ENCODE measurements around the gene EXOC4. TPM values are rescaled to one million over a fixed set of nuclear protein-coding genes. Genes with fewer than 3 reads are reported as not detected.
A peak's percentile ranks its signal among the peaks of the same experiment; 100 is the strongest.

The EXOC4 gene
- total and polyA plus RNA-seq, 2 donors (not counting 3 experiments of a cell fraction or from before 2014, with no cell fraction given), result 20.3 to 73.1 TPM

DNA sequence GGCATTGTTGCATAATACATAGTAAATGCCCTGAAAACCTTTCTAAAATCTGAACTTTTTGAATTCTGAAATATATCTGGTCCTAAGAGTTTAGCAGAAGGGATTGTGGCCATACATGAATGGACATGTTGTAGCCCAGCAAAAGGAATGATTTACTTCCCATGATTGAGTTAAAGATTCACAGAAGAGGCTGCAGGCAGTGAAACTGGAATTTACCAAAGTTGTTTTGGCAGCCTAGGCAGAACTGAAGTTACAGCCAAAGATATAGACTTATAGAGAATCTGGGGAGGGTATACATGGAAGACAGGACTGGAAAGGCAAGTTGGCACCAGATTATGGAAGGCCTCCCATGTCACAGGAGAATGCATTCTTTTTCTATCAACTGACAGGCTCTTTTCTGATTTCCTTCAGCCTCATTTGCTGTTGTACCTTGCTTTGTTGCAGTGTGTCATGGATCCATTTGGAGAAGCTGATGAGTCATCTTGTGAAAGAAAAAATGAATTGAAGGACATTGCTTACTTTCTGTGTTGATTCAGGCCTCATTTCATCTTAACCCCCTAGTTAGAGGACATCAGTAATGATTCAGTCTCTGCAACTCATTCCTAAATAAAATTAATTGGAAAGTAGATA is 518.1 kb downstream of the EXOC4 start:
- no TSS peak for BruUV-seq (replicated peaks)
- H3K9ac ChIP-seq (replicated peaks; ENCODE audit: extremely low read depth, insufficient read depth, low read length), result no peak overlapping the region
- no peaks in the 10 kb centered on the region for H3K79me2 ChIP-seq (ENCODE audit: control insufficient read depth, insufficient read depth, low read length)
- H3K9me1 ChIP-seq (replicated peaks; ENCODE audit: control insufficient read depth, extremely low read depth, insufficient read depth, low read length), result no peaks in the 10 kb centered on the region
- H3K36me3 ChIP-seq (ENCODE audit: control insufficient read depth in 2 of 2, extremely low read depth in 1 of 2, insufficient read depth in 2 of 2, low read length in 2 of 2), result no peaks in the 10 kb centered on the region
- dilution Hi-C loops (cut with MboI; ENCODE audit: extremely low pct_ligation_motif_present, low sequenced_read_pairs) (no loop called here), intact Hi-C loops (cut with micrococcal nuclease) (no loop called here)
- H3K27me3 ChIP-seq (ENCODE audit: control insufficient read depth in 2 of 2, insufficient read depth in 2 of 2, low read length in 2 of 2), result no peaks in the 10 kb centered on the region
- H3K4me2 ChIP-seq (ENCODE audit: insufficient read depth, low read length), result no peak overlapping the region
- DNase-seq (ENCODE audit: low read depth, low spot score), result peak; percentile 53
- POLR2A ChIA-PET, result no interaction called here
- CTCF ChIA-PET, result no interaction called here
- no peaks in the 10 kb centered on the region for H3K9me3 ChIP-seq (replicated peaks; ENCODE audit: control insufficient read depth, insufficient read depth, low read length)
- FAIRE-seq, result peak; percentile 82
- no peak overlapping the region for H3K4me3 ChIP-seq (replicated peaks in 1 of 3; ENCODE audit: insufficient read depth in 1 of 3, low read depth in 1 of 3, low read length in 3 of 3)
- no peak overlapping the region for H2AFZ ChIP-seq (ENCODE audit: low read depth, low read length)
- no peaks in the 10 kb centered on the region for H3K4me1 ChIP-seq (ENCODE audit: control insufficient read depth, extremely low read depth, insufficient read depth, low read length)
- H3K27ac ChIP-seq (ENCODE audit: insufficient read depth, low read depth, low read length), result no peak overlapping the region
- H4K20me1 ChIP-seq (replicated peaks; ENCODE audit: control insufficient read depth, extremely low read depth, insufficient read depth, low read length), result no peaks in the 10 kb centered on the region
- TF ChIP-seq JUN (IDR thresholded peaks at IDR 0.05; ENCODE audit: borderline replicate concordance, insufficient read depth, insufficient read length, low read depth), result peak; percentile 54
- TF ChIP-seq GATA2 (IDR thresholded peaks at IDR 0.05; ENCODE audit: insufficient read depth, insufficient read length, low read depth, low read length), result no peak
- peak; percentile 75 for TF ChIP-seq FOS (IDR thresholded peaks at IDR 0.05; ENCODE audit: borderline replicate concordance, insufficient read depth, low read length)

DNA sequence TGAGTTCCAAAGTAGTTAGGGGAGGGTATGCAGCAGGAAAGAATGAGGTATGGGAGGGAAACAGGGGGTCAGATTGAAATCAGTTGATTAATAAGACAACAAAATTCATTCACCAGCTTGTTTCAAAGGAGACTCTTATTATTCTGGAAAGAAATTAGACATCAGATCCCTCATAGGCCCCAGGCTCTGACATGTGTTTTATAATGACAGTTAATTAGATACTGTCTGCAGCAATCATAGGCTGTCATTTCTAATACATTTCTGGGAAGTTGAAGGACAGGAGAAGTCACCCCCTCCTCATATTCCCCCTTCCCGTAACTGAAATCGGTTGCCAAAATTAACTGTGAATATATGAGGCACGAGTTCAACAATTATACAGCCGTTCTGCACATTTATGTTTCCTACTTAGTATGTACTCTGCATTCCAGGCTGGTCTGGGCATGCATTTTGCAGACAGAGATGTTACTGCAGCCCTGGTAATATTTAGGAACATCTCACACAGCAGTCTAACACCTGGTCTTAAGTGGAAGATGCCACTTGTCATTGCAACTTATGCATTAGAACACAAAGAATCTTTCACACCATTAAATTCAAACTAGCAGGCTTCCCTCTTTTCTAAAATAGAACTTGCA is 519.0 kb downstream of the EXOC4 start:
- ChIA-PET POLR2A (no interaction called here), CTCF (no interaction called here)
- dilution Hi-C loops (cut with MboI; ENCODE audit: extremely low pct_ligation_motif_present, low sequenced_read_pairs), result no loop called here
- Histone ChIP-seq H2AFZ (ENCODE audit: low read depth, low read length) (no peak overlapping the region), H4K20me1 (replicated peaks; ENCODE audit: control insufficient read depth, extremely low read depth, insufficient read depth, low read length) (no peaks in the 10 kb centered on the region), H3K27me3 (ENCODE audit: control insufficient read depth in 2 of 2, insufficient read depth in 2 of 2, low read length in 2 of 2) (no peaks in the 10 kb centered on the region), H3K9me1 (replicated peaks; ENCODE audit: control insufficient read depth, extremely low read depth, insufficient read depth, low read length) (no peaks in the 10 kb centered on the region), H3K79me2 (ENCODE audit: control insufficient read depth, insufficient read depth, low read length) (no peaks in the 10 kb centered on the region), H3K27ac (ENCODE audit: insufficient read depth, low read depth, low read length) (no peak overlapping the region), H3K4me3 (replicated peaks in 1 of 3; ENCODE audit: insufficient read depth in 1 of 3, low read depth in 1 of 3, low read length in 3 of 3) (no peak overlapping the region), H3K36me3 (ENCODE audit: control insufficient read depth in 2 of 2, extremely low read depth in 1 of 2, insufficient read depth in 2 of 2, low read length in 2 of 2) (no peaks in the 10 kb centered on the region), H3K9me3 (replicated peaks; ENCODE audit: control insufficient read depth, insufficient read depth, low read length) (no peaks in the 10 kb centered on the region), H3K4me1 (ENCODE audit: control insufficient read depth, extremely low read depth, insufficient read depth, low read length) (no peaks in the 10 kb centered on the region), H3K4me2 (ENCODE audit: insufficient read depth, low read length) (no peak overlapping the region), H3K9ac (replicated peaks; ENCODE audit: extremely low read depth, insufficient read depth, low read length) (no peak overlapping the region)
- TF ChIP-seq JUN (IDR thresholded peaks at IDR 0.05; ENCODE audit: borderline replicate concordance, insufficient read depth, insufficient read length, low read depth) (no peak), EZH2 (IDR thresholded peaks at IDR 0.05; ENCODE audit: borderline replicate concordance, low read depth, low read length, severe bottlenecking) (no peak), GATA2 (IDR thresholded peaks at IDR 0.05; ENCODE audit: insufficient read depth, insufficient read length, low read depth, low read length) (no peak), POLR2A (IDR thresholded peaks at IDR 0.05; ENCODE audit: low read depth, low read length) (no peak), POLR2AphosphoS5 (IDR thresholded peaks at IDR 0.05; ENCODE audit: insufficient read depth, low read depth, low read length) (no peak), FOS (IDR thresholded peaks at IDR 0.05; ENCODE audit: borderline replicate concordance, insufficient read depth, low read length) (no peak), MYC (IDR thresholded peaks at IDR 0.05; ENCODE audit: low read depth, low read length) (no peak)
- TF ChIP-seq, protein P1, sequence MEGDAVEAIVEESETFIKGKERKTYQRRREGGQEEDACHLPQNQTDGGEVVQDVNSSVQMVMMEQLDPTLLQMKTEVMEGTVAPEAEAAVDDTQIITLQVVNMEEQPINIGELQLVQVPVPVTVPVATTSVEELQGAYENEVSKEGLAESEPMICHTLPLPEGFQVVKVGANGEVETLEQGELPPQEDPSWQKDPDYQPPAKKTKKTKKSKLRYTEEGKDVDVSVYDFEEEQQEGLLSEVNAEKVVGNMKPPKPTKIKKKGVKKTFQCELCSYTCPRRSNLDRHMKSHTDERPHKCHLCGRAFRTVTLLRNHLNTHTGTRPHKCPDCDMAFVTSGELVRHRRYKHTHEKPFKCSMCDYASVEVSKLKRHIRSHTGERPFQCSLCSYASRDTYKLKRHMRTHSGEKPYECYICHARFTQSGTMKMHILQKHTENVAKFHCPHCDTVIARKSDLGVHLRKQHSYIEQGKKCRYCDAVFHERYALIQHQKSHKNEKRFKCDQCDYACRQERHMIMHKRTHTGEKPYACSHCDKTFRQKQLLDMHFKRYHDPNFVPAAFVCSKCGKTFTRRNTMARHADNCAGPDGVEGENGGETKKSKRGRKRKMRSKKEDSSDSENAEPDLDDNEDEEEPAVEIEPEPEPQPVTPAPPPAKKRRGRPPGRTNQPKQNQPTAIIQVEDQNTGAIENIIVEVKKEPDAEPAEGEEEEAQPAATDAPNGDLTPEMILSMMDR (IDR thresholded peaks at IDR 0.05; ENCODE audit: extremely low read depth in 1 of 2, insufficient read depth in 1 of 2, low read depth in 1 of 2, low read length in 2 of 2), result no peak
- TF ChIP-seq, protein P2, sequence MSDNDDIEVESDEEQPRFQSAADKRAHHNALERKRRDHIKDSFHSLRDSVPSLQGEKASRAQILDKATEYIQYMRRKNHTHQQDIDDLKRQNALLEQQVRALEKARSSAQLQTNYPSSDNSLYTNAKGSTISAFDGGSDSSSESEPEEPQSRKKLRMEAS (IDR thresholded peaks at IDR 0.05; ENCODE audit: insufficient read depth, insufficient read length), result no peak
- FAIRE-seq, result no peak
- BruUV-seq (replicated peaks), result no TSS peak
- intact Hi-C loops (cut with micrococcal nuclease), result no loop called here
- DNase-seq (ENCODE audit: low read depth, low spot score), result no peak
